A549 treated with RU486 at 1 μM for 4 hours (cell line): Measurements from ENCODE around the gene HBEGF. TPM values are rescaled to one million over a fixed set of nuclear protein-coding genes. Genes with fewer than 3 reads are reported as not detected.

ENCODE experiments used
- total RNA-seq: library from RNA; stranded (reverse); fragments of 200-300 nt; extraction: Qiagen RNA extraction; gene quantifications from 5 replicates; pipeline ENCODE4 v1.2.3, GENCODE V29; 2022; ENCODE audit warnings: low read depth

The HBEGF gene, protein sequence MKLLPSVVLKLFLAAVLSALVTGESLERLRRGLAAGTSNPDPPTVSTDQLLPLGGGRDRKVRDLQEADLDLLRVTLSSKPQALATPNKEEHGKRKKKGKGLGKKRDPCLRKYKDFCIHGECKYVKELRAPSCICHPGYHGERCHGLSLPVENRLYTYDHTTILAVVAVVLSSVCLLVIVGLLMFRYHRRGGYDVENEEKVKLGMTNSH
- 5.8 to 7.6 TPM (median 7.1 TPM) in 5 replicates for total RNA-seq

DNA sequence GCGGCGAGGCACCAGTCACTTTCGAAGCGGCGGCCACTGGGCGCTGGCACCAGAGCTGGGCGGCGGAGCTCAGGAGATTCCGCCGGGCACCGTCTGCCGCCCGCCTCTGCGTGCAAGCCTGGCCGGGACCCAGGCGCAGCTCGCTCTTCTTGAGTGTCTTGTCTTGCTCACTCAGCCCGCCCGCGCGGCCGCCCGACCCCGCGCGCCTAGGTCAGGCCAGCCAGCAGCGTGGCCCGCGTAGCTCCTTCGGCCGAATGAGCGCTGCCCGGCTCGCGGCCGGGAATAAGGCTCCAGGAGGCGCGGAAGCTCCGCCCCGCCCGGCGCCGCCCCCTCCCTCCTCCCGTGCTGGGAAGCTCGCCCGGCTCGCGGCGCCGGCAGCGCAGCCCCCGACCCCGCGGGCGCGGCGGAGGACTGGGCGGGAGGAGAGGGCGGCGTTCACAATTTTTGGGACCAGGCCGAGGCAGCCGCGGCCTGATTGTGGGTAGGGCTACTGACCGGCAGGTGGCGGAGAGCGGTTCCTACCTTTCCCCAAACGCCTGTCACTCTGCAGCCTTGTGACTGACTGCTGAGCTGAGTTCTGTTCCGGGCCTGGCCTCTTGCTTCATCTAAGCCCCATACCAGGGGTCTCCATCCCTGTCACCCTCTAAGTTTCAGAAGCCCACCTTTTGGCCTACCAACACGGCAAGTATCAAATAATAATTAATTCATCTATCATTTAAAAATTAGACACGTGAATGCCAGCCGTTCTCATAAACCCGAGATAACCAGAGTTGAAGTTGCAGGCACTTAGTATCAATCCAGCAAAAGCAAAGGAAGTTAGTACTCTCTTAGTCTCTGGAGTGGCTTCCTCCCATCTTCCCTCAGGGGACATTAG is at the start of gene HBEGF:
TSS of gene HBEGF (minus strand) at position 256 of the 874 bp plus-strand sequence. CDS start 275 bp downstream, outside the sequence.

DNA sequence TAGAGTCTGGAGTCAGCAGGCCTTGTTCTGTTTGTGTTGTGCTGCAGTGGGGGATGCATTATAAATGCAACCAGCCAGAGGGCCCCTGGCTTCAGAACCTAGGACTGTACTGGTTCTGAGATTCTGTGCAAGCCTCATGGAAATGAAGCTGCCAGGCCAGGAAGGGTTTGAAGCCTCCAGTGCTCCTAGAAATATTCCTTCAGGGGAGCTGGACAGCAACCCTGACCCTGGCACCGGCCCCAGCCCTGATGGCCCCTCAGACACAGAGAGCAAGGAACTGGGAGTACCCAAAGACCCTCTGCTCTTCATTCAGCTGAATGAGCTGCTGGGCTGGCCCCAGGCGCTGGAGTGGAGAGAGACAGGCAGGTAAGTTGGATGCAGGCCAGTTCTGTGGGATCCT is 13.7 kb upstream of the HBEGF start, which contains the start of gene SLC4A9:
TSS of gene SLC4A9 (plus strand) at position 94 of the 400 bp plus-strand sequence. CDS start at position 137, 43 bp downstream.

DNA sequence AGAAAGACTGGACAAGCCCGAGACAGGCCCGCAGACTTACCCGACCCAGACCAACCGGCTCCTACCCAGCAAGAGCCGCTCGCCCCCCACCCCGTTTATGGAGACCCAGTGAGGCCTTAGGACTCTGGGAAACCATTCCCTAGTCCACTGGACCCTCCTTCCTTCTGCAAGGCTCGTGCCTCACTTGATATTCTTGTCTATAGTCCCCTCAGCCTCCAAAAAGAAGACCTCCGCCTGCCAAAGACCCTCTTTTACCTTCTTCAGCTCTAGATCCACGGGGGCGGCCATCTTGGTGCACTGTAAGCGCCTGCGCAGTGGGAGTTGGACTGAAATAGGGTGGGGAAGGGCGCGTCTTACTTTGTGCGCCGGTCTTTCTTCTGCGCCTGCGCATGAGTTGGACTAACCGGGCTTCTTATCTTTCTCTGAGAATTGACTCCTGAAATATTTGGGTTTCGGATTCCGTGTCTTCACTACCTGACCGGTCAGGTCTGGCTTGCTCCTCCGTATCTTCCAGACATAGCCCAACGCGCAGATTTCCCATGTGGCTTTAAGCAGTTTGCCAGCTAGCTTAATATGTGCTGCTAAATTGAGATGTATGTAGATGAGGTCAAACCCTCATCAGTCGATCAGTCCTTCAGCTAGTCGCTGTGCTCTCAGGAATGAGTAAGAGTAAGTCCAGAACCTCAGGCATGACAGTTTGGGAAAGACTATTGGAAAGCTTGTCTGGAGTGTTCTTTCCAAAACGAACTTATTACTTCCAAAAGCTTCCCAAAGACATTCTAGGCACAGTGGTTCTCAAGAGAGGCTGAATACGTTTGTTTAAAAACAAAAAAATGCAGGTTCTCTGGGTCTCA is 43.4 kb downstream of the HBEGF start, which contains the start of gene PFDN1:
TSS of gene PFDN1 (minus strand) at position 316 of the 854 bp plus-strand sequence. CDS start at position 288, 28 bp downstream.

Other genes with a start within 250 kb of the HBEGF start
- gene PURA, start 232.5 kb downstream of the HBEGF start, total RNA-seq, result 4.9 to 7.6 TPM (median 5.9 TPM) in 5 replicates
- gene IGIP, start 220.7 kb downstream of the HBEGF start, total RNA-seq, result 0.53 to 1.1 TPM (median 0.94 TPM) in 5 replicates
- gene CYSTM1, start 171.4 kb downstream of the HBEGF start, total RNA-seq, result 151 to 227 TPM (median 171 TPM) in 5 replicates
- gene PFDN1, start 43.5 kb downstream of the HBEGF start, total RNA-seq, result 91.6 to 147 TPM (median 95.1 TPM) in 5 replicates
- not detected in 5 replicates for gene SLC4A9, start 13.6 kb upstream of the HBEGF start, total RNA-seq
- 45.2 to 56.1 TPM (median 54.2 TPM) in 5 replicates for gene ANKHD1, start 55.2 kb upstream of the HBEGF start, total RNA-seq
- 0.54 to 4.1 TPM (median 2.0 TPM) in 5 replicates for gene EIF4EBP3, start 201.1 kb upstream of the HBEGF start, total RNA-seq
- 41.8 to 62.1 TPM (median 47.4 TPM) in 5 replicates for gene SRA1, start 210.9 kb upstream of the HBEGF start, total RNA-seq
- gene APBB3, start 218.0 kb upstream of the HBEGF start, total RNA-seq, result 3.8 to 8.1 TPM (median 6.3 TPM) in 5 replicates
- 71.0 to 82.2 TPM (median 80.6 TPM) in 5 replicates for gene SLC35A4, start 218.2 kb upstream of the HBEGF start, total RNA-seq